HG03025 (cell line): ENCODE measurements around the gene RTKN.
"Not testable (repeated sequence)": the region's sequence is repeated elsewhere in the genome, so short reads cannot be mapped to it uniquely, and the experiment has no call there.

Source experiments
- ATAC-seq: cut with Tn5 transposase; IDR thresholded peaks from one replicate; pipeline ENCODE4 v1.9.1; 2021; ENCODE audit warnings: mild to moderate bottlenecking, moderate library complexity; ENCODE audit not compliant: unreplicated experiment, low FRiP score

RTKN gene

DNA sequence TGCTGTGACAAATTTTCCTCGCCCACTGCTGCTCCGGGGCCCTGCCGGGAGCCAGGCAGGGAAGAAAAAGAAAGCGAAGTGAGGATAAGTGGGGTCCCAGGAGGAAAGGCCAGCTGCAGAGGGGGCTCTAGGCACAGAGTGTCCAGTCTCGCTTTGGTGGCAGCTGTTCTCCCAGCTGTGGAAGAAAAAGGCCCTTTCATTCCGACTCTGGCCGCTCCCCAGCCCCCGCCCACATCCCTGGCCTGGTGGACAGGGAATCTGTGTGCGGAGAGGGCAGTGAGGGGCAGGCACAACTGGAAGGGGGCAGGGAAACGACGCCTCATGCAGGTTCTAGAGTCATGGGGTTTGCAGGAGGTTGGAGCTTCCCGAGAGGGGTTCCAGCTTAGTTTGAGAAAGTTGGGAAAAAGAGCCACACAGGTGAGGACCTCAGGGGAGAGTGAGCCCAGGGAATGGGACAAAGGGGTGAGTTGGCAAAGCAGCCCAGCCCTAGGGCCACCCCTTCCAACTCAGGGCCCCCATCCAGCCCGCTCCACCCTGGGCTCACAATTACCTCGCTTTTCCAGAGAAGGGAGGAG, 1.8 kb downstream of the RTKN start:
- no peak for ATAC-seq

DNA sequence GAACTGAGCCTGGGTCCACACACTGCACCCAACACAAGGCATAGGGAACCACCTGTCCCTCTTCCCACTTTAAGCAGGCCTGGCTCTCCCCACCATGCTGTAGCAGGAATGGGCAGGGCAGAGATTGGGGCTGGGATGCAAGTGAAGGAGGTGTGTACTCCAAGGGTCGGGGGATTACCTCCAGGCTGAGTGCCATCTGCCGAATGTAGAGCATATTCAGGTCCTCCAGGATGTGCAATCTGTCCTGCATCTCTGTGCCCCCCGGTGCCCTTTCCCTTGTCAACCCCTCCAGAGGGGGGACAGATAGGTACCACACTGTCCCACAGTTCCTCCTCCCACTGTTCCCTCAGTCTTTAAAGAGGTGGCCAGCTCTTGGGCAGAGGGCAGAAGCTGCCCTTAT, 2.4 kb downstream of the RTKN start:
- no peak for ATAC-seq

DNA sequence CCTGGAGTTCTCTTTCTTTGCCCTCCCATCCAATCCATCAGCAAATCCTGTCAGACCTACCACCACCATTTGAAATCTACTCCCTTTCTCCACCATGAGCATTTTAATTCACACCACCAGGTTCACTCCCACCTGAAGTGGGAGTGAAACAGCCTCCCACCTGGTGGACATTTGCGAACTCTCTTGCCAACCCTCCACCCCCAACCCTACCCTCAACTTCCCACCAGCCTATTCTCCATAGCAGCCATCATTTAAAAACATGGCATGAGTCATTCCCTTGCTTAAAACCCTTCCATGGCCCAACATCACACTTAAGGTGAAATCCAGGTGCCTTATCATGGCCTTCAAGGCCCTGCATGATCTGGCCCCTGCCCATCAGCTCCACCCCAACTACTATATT, 3.5 kb downstream of the RTKN start:
- no peak for ATAC-seq

DNA sequence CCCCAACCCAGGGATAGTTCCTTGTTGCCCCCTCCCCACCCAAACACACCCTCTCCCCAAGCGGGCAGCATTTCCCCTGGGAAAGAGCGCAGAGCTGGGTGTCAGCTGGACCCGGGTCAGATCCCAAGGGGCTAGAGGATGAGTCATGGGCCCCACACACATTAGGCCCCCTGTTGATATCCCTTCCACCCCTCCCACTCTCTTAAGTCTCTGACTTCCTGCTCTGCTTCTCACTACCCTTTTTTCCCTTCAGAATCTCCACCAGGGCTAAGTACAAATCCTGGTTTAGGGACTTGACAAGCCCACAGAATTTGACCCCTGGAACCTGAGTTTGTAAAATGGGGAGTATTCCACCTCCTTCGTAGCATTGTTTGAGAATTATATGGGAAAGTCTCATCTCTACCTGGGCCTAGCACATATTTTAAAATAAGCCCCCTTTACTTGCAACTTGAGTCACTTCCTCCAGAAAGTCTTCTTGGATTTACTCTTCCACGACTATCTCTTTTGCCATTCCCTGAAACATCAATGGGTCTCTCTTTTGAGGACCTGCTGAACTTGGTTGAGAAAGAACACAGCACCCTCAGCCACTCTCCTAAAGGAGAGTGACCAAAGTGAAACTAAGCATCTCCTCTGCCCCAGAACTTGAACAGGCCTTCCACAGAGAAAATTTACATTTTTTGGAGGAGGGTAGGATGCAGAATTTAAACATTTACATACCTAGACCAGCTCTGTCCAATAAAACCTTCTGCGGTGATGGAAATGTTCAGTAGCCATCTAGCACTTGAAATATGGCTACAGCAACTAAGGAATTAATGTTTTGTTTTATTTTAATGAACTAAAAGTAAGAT, 4.7 kb downstream of the RTKN start:
- ATAC-seq = no peak

DNA sequence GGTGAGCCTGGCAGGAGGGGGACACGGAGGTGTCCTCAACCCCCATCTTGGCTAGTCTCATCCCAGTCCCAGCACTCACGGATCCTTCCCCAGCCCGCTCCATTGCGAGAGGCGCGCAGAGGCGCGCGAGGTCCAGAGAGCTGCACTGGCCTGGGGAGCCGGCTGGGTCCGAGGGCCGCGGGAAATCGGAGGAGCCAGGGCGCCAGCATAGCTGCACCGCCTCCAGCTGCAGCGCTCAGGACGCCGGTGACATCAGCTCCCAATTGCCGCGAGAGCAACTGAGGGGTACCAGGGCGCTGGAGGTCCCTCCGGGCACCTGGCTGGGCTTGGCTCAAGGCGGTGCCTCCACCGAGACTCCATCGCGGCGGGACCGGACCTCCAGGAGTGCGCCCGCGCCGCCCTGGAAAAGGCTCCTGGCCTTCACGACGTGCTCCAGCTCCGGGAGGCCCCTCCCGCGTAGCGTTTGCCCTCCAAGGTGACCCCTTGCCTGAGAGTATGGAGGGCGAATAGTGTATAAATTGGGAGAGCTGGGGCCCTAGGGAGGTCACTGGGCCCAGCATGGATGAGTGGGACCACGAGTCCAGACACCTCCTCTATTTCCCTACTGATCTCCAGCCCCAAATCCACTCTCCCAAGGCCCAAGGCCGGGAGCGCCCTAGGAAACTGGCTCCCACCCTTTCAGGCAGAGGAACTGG, 5.5 kb downstream of the RTKN start:
- no peak for ATAC-seq

DNA sequence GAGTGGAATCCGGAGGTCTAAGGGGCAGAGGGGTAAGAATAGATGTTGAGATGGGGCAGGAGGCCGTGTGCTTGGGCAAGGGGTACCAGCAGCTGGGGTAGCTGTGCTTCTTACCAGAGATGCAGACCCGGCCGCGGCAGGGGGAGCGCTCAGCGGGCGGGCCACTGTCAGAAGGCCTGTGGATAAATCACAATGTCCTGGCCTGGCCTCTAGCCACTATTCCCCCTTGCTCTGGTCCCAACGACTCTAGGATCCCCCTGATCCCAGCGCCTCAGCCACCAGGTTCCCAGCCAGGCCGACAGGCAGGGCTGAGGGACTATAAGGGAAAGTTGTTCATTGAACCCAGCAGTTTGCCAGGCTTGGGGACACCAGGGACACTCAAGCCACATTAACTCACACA, 11.2 kb downstream of the RTKN start:
- no peak for ATAC-seq

DNA sequence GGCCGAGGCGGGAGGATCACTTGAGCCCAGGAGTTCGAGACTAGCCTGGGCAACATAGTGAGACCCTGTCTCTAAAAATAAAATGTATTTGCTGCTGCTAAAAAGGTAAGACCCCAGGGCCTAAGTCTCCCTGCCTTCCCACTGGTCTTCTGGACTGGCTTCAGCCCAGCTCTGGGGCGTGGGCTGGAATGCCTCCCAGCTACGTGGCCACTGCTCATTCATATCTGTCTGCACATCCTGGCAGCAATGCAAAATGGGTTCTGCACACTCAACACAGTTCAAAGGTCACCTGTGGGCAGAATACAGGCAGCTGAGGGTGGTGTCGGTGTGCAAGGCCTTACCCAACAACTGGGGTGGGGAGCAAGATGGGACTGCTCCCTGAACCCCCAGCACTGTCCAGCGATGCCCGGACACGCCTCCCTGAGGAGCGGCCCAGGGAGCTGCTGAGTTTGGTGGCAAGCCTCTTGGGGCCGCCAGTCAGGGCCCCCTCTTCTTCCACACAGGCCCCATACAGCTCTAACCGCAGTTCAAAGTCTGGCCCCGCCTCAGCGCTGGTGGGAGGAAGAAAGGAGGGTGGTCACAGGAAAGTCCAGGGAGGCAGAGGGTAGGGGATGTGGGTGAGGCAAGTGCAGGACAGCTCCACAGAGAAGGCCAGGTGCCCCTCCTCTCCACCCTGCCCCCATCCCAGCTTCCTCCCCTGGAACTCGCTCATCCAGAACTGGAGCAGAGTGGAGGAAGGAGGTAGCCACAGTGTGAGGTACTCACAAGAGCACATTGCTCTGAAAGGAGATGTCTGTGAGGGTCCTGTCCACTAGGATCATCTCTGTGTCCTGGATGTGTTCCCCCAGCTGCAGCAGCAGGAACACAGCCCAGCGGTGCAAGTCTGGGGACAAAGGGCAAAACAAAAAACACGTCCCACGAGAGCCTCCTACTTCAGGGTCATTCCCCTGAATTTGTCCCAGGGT, 12.0 kb downstream of the RTKN start:
- ATAC-seq = no peak

DNA sequence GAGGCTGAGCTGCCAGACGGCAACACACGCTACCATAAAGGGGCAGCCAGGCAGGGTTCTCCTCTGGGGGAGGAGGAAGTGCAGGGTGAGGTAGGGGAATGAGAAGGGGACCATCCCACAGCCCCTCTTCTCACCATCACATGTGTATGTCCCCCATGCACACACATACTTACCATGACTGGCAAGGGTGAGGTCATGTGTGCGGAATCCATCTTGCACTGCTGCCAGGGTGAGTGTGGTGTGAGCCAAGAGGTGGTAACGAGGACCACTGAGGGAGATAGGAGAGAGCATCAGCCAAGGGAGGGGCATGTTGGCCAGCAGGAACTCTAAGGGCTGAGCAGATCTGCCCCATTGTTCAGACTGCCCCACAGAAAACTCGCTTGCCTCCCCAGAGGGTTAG, 13.1 kb downstream of the RTKN start:
- ATAC-seq = no peak

DNA sequence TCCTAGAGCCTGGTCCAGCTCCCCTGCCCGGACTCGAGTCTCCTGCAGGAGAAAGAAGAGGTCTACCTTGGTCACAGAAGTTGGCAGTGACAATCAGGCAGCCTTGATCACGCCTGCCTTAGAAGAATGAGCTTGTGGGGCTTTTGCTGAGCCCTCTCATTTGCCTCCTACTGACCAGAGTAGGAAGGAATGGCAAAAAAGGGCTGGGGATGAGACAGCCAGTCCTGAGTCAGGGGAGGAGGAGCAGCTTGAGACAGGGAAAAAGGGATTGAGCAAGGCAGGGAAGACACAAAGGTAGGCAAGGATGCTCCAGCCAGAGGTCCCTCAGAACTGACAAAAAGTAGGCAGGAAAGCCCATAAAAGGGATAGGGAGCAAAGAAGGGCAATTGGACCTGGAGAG, 14.2 kb downstream of the RTKN start:
- no peak for ATAC-seq

DNA sequence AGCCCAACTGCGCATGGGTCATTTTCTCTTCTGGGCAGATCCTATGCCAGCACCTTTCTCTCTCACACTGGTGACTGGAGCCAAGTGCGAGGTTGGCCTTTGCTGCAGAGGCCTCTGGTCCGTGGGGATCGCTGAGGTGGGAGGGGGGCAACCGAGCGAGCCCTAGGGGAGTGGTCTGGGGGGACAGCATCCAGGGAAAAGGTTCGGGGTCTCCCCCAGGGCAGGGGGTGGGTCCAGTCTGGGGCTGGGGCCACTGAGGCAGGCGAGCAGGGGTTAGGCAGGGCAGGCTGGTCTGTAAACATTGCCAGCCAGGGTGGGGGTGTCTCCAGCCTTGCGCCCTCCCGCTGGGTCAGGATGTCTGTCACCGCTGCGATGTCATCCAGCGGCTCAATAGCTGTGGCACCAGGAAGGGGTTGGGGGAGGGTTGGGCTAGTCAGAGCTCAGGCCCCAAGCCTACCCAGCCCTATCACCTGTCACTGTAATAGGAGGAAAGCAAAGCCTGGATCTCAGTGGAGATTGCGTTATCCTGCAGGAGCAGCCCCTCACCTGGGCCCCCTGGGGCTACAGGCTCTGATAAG, 15.5 kb downstream of the RTKN start:
- no peak for ATAC-seq

DNA sequence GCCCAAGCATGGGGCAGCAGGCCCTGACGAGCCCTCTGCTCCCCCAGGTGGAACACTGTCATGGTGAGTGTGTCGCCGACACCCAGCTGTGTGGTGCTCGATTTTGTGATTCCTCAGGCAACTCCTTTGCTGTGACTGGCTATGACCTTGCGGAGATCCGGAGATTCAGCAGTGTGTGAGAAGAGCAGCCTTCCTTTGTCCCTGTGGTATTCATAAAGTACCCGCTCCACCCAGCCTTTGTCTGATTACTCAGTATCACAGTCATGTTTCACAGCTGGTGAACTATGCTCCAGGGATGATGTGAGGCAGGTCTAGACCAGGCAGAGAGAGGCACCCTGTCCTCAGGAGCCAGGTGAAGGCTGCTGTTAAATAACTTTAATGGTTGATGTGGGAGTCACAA, 16.2 kb downstream of the RTKN start:
- ATAC-seq = no peak

DNA sequence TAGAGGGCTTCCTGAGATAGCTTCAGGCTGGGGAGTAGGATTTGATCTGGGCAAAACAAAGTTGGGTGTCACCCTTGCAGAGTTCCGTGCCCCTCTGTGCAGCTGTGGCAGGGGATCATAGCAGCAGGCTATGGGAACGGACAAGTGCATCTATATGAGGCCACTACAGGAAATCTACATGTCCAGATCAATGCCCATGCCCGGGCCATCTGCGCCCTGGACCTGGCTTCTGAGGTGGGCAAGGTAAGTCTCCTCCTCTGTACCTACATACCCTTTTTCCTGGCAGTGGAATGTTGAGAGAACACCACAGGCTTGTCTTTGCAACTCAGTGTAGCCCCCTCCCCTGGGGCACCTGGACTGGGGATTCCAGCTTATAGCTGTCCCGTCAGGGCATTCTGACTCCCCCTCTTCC, 16.7 kb downstream of the RTKN start:
- ATAC-seq = no peak

DNA sequence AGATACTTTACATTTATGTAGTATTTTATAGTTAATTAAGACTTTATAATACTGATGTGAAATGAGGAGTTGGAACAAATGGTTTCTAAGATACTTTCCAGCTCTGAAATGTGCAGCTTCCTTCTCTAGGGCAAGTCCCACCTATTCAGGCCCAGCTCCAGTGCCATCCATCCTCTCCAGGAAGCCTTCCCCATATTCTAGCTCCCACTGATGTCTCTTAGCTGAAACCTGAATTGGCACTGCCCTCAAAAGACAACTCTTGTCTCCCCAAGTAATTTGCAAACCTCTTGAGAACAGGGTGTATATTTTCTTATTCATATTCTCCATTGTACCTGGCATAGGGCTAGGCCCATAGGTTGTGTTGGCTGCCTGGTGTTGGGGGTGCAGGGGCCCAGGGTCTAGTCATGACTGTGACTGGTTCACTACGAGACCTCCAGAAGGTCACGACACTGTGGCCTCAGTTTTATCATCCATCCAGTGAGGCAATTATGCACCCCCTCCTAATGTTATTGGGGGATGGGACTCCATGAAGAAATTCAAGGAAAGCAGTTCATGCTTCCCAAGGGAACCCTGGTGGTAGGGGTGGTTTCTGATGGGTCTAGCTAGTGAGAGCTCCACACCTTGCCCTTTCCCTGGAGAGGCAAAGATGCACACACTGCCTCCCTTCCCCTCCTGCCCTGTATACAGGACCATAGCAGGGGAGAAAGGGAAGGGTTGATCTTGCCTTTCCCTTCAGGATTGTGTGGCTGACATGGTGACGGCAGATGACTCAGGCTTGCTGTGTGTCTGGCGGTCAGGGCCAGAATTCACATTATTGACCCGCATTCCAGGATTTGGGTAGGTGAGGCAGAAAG, 17.4 kb downstream of the RTKN start:
- no peak for ATAC-seq

DNA sequence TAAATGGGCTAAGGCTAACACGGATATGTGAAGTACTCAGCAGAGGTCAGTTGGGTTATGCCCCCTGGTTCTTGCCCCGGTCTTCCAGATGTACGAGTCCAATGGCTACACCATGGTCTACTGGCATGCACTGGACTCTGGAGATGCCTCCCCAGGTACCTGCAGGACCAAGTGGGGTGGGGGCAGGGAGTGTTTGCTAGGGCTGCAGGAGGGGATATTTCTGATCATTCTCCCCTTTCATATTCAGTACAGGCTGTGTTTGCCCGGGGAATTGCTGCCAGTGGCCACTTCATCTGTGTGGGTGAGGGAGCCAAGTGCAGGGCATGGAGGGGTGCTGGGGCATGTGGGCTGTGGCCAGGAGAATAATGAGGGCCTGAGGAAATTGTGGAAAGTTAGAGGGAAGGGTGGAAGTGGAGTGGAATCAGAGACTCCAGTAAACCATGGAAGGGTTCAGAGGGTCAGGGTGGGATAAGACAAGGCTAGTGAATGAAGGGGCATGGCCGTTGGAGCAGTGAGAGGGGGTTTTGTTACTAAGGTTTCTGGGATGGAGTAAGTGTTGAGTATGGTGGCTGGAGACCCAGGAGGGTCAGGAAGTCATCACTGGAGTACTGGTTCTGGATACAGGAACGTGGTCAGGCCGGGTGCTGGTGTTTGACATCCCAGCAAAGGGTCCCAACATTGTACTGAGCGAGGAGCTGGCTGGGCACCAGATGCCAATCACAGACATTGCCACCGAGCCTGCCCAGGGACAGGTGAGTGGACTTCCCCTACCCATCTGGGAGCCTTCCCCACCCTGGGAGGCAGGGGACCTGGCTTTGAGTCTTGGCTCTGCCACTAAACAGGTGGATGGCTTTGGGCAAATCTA, 18.3 kb downstream of the RTKN start:
- no peak for ATAC-seq

DNA sequence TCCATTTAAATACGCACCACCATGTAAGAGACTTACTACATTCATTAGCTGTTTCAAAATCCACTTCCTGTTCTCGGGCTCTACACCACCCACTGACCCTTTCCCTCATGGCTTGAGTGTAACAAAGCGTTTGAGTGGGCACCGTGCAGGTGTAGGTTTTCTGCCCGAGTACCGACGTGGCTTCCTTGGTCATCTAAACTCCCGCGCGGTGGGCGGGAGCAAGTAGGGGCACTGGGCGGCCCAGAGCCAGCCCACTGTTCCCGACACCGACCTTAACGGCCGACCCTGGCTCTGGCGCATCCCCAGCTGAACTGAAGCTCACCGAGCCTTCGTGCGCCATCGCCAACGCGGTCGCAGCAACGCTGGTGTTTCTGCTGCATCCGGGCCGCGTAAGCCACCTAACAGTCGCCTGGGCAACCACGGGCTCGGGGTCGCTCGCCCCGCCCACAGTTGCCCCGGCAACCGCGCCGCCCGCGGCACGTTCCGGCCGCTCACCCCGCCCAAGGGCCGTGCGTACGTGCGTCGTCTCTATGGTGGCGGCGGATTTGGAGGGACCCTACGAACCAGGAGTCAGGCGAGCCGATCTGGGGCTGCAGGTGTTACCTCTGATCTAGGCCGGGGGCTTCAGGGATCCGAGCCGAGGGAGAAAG, 20.4 kb downstream of the RTKN start, which contains the start of the genes C2orf81 and WDR54:
Gene C2orf81, minus strand, starts transcription at position 399 of the 650 bp plus-strand sequence. Its CDS starts 59 bp downstream, at position 340.
Gene WDR54, plus strand, starts transcription at position 510 of the 650 bp plus-strand sequence. CDS start 424 bp downstream, outside the sequence.
- peak; percentile 85 for ATAC-seq

DNA sequence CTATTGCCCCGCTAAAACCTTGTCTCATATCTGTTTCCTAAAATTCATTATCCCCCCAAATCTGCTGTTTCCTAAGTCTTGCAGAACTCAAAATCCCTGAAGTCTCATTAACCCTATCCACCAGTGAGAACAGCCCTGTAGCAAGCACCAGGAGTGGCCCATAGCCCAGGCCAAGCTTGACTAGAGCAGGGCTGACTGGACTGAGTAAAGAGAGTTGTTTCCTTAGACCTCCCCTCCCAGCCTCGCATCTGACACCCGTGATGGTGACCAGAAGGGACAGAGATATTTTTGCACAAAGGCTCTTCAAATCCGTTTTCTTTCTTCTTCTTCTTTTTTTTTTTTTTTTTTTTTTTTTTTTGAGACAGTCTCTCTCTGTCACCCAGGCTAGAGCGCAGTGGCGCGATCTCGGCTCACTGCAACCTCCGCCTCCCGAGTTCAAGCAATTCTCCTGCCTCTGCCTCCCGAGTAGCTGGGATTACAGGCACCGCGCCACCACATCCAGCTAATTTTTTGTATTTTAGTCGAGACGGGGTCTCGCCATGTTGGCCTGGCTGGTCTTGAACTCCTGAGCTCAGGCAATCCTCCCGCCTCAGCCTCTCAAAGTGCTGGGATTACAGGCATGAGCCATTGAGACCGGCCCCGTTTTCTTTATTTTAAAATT, 21.2 kb downstream of the RTKN start:
- not testable (repeated sequence) for ATAC-seq

DNA sequence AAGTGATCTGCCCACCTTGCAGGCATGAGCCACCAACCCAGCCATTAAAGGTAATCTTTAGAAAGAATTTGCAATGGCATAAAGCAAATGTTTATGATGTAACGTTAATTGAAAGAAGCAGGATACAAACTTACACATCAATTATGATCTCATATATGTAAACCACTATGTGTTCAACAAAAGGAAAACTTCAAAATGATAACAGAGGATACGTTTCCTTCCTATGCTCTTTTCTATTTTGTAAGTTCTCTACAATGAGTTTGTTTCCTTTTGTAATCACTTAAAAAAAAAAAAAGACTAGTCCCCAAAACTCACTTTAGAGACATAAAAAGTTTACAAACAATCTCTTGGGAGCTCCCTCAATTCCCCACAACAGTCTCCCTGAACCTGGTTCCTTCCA, 21.7 kb downstream of the RTKN start:
- ATAC-seq = no peak
